Esophagus squamous epithelium (tissue), 4 donors: ENCODE measurements around the gene MYO7B.

ENCODE experiments used
- POLR2A ChIP-seq, 4 donors: fragments of 450-650 bp; IDR thresholded peaks; one replicate each; pipeline ENCODE4 v1.6.1; 2017; ENCODE audit warnings: antibody characterized with exemption in 4 of 4, mild to moderate bottlenecking in 4 of 4, moderate library complexity in 3 of 4
- TF ChIP-seq, protein P1 (sequence below), 6 experiments: fragments of 450-650 bp in 4 of 6; fragments of 200-600 bp in 2 of 6; sonication (generic) in 2 of 6; IDR thresholded peaks; one replicate each; pipeline ENCODE4 v1.5.1; 2016 to 2019; ENCODE audit warnings: antibody characterized with exemption in 6 of 6, mild to moderate bottlenecking in 4 of 6, moderate library complexity in 4 of 6

DNA sequence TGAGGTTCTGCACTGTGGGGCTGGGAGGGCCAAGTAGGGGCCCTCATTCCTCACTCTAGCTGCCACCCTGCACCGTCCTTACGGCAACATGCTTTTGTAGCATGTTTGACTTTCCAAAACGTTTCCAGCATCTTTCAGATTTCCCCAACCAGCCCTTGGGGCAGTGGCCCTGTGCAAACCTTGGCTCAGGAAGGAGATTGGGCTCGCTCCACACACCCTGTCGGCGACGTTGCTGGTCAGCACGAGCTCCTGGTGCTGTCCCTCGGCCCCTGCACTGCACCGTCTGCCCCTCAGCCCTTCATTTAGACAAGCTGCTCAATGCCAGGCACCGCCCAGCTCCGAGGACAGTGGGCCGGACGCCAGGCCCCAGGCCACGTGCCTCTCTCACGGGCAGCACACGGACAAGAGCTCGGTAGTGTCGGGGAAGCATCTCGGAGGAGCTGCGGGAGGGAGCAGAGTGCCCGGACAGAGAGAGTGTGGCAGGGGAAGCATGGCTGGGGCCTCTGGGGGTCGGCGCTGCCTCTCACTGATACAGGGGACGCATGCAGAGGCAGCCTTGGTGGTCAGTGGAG is 117.4 kb downstream of the MYO7B start:
- TF ChIP-seq, protein P1, sequence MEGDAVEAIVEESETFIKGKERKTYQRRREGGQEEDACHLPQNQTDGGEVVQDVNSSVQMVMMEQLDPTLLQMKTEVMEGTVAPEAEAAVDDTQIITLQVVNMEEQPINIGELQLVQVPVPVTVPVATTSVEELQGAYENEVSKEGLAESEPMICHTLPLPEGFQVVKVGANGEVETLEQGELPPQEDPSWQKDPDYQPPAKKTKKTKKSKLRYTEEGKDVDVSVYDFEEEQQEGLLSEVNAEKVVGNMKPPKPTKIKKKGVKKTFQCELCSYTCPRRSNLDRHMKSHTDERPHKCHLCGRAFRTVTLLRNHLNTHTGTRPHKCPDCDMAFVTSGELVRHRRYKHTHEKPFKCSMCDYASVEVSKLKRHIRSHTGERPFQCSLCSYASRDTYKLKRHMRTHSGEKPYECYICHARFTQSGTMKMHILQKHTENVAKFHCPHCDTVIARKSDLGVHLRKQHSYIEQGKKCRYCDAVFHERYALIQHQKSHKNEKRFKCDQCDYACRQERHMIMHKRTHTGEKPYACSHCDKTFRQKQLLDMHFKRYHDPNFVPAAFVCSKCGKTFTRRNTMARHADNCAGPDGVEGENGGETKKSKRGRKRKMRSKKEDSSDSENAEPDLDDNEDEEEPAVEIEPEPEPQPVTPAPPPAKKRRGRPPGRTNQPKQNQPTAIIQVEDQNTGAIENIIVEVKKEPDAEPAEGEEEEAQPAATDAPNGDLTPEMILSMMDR (IDR thresholded peaks at IDR 0.05), result no peak
- no peak for TF ChIP-seq POLR2A (IDR thresholded peaks at IDR 0.05)
